HEK293T (cell line): Measurements from ENCODE around the gene C1R.

Source experiments
- ARNT ChIP-seq: fragments of 450-650 bp; IDR thresholded peaks from 2 replicates; pipeline ENCODE4 v1.6.1; 2017; ENCODE audit warnings: mild to moderate bottlenecking
- BHLHE40 ChIP-seq: fragments of 450-650 bp; IDR thresholded peaks from 2 replicates; pipeline ENCODE4 v1.6.1; 2016; ENCODE audit warnings: mild to moderate bottlenecking, moderate library complexity, borderline replicate concordance
- CTBP1 ChIP-seq: fragments of 450-650 bp; IDR thresholded peaks from 2 replicates; pipeline ENCODE4 v1.6.1; 2016; ENCODE audit warnings: borderline replicate concordance
- ELF4 ChIP-seq: fragments of 450-650 bp; IDR thresholded peaks from 2 replicates; pipeline ENCODE4 v1.6.1; 2017; ENCODE audit warnings: antibody characterized with exemption
- FOXA1 ChIP-seq: fragments of 450-650 bp; IDR thresholded peaks from 2 replicates; pipeline ENCODE4 v1.6.1; 2016; ENCODE audit warnings: mild to moderate bottlenecking
- FOXM1 ChIP-seq: fragments of 450-650 bp; IDR thresholded peaks from 2 replicates; pipeline ENCODE4 v1.6.1; 2017; ENCODE audit warnings: mild to moderate bottlenecking, borderline replicate concordance
- L3MBTL2 ChIP-seq: fragments of 450-650 bp; conservative IDR thresholded peaks from 2 replicates; pipeline ENCODE4 v1.6.1; 2016; ENCODE audit warnings: mild to moderate bottlenecking
- LEF1 ChIP-seq: fragments of 450-650 bp; IDR thresholded peaks from 2 replicates; pipeline ENCODE4 v1.6.1; 2017; ENCODE audit warnings: mild to moderate bottlenecking, borderline replicate concordance
- NFRKB ChIP-seq: fragments of 450-650 bp; IDR thresholded peaks from 2 replicates; pipeline ENCODE4 v1.6.1; 2016; ENCODE audit warnings: mild to moderate bottlenecking, moderate library complexity
- SP1 ChIP-seq: fragments of 450-650 bp; IDR thresholded peaks from 2 replicates; pipeline ENCODE4 v1.6.1; 2017
- SUZ12 ChIP-seq: fragments of 450-650 bp; IDR thresholded peaks from 2 replicates; pipeline ENCODE4 v1.6.1; 2016; ENCODE audit warnings: mild to moderate bottlenecking
- TARDBP ChIP-seq: fragments of 450-650 bp; IDR thresholded peaks from 2 replicates; pipeline ENCODE4 v1.6.1; 2016
- ZNF384 ChIP-seq: fragments of 450-650 bp; IDR thresholded peaks from 2 replicates; pipeline ENCODE4 v1.6.1; 2016
- TF ChIP-seq, protein P1 (sequence below): fragments of 450-650 bp; IDR thresholded peaks from 2 replicates; pipeline ENCODE4 v1.6.1; 2016

DNA sequence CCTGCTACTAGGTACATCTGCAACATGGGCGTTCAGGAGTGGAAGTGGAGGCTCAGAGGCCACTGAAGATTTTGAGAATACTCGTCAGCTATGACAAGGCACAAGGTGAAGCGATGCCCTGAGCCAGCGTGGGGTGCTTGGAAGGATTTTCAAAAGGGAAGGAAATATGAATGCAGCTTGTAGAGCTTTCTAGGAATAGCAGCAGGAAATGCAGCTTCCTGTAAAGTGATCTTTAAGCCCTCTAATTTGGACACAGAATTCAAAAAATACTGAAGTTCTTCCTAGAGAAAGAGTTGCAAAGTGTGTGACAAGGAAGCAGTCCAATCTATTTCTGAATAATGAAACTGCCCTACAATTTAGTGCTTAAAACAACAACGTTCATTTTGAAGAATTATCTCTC, 44.9 kb downstream of the C1R start:
- TF ChIP-seq FOXM1 (no peak), SP1 (no peak), ARNT (no peak), NFRKB (no peak), TARDBP (no peak), ZNF384 (no peak), L3MBTL2 (no peak), SUZ12 (no peak), FOXA1 (no peak), BHLHE40 (no peak), CTBP1 (no peak), ELF4 (no peak), LEF1 (no peak)
- TF ChIP-seq, protein P1, sequence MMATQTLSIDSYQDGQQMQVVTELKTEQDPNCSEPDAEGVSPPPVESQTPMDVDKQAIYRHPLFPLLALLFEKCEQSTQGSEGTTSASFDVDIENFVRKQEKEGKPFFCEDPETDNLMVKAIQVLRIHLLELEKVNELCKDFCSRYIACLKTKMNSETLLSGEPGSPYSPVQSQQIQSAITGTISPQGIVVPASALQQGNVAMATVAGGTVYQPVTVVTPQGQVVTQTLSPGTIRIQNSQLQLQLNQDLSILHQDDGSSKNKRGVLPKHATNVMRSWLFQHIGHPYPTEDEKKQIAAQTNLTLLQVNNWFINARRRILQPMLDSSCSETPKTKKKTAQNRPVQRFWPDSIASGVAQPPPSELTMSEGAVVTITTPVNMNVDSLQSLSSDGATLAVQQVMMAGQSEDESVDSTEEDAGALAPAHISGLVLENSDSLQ, result no peak
